ENCODE results near the gene CPM.

- TF ChIP-seq CTCF (IDR thresholded peaks at IDR 0.05) (no peak), GABPB1 (CRISPR knock-in tag; IDR thresholded peaks at IDR 0.05) (no peak), KAT7 (CRISPR knock-in tag; IDR thresholded peaks at IDR 0.05; ENCODE audit: borderline replicate concordance) (no peak), NR3C1 (CRISPR knock-in tag; conservative IDR thresholded peaks at IDR 0.05; ENCODE audit: low read depth) (no peak), AFF4 (CRISPR knock-in tag; IDR thresholded peaks at IDR 0.05; ENCODE audit: borderline replicate concordance) (no peak), ZNF281 (CRISPR knock-in tag; IDR thresholded peaks at IDR 0.05) (no peak), RELA (CRISPR knock-in tag; IDR thresholded peaks at IDR 0.05; ENCODE audit: borderline replicate concordance) (no peak), E2F4 (CRISPR knock-in tag; IDR thresholded peaks at IDR 0.05; ENCODE audit: borderline replicate concordance, low read depth) (no peak), ZNF263 (CRISPR knock-in tag; IDR thresholded peaks at IDR 0.05; ENCODE audit: low read depth) (no peak), MAX (CRISPR knock-in tag; IDR thresholded peaks at IDR 0.05) (no peak), NFATC4 (CRISPR knock-in tag; IDR thresholded peaks at IDR 0.05) (no peak), ATF3 (CRISPR knock-in tag; conservative IDR thresholded peaks at IDR 0.05) (no peak)
These were observed 21.8 kb upstream of the CPM start for GRCh38 chr12:68954811-68955210.

Measured in WTC11 (cell line).